HUES64 (cell line): ENCODE measurements around the gene ZFP1.
A peak's percentile ranks its signal among the peaks of the same experiment; 100 is the strongest.

Experiments used
- H3K27ac ChIP-seq: 2 replicates; pipeline ENCODE4 v1.7.0; 2013; ENCODE audit warnings: low read depth, low read length, inconsistent platforms
- H3K27me3 ChIP-seq: 2 replicates; pipeline ENCODE4 v1.6.1; 2013; ENCODE audit warnings: mild to moderate bottlenecking, low read length; ENCODE audit not compliant: insufficient read depth
- H3K36me3 ChIP-seq: 2 replicates; pipeline ENCODE4 v1.6.1; 2013; ENCODE audit warnings: mild to moderate bottlenecking, low read length; ENCODE audit not compliant: insufficient read depth
- H3K4me1 ChIP-seq: 2 replicates; pipeline ENCODE4 v1.6.1; 2013; ENCODE audit warnings: mild to moderate bottlenecking, low read length, moderate library complexity; ENCODE audit not compliant: insufficient read depth
- H3K4me3 ChIP-seq: 2 replicates; pipeline ENCODE4 v1.5.1; 2013; ENCODE audit warnings: mild to moderate bottlenecking, low read length, moderate library complexity
- H3K9ac ChIP-seq: 2 replicates; pipeline ENCODE4 v1.6.1; 2013; ENCODE audit warnings: mild to moderate bottlenecking, low read depth, low read length
- H3K9me3 ChIP-seq: 2 replicates; pipeline ENCODE4 v1.6.1; 2013; ENCODE audit warnings: low read depth, low read length; ENCODE audit not compliant: insufficient read depth
- WGBS: fragments of 150-250, 120-280 bp; methylation state at CpG from one replicate; pipeline ENCODE4 v1.1.7; 2013; ENCODE audit warnings: missing lambda C conversion rate; 5-methylcytosine and 5-hydroxymethylcytosine counted together

ZFP1 gene

GRCh38 chr16:75106351-75107274, 41.7 kb upstream of the ZFP1 start:
- Histone ChIP-seq H3K27me3 (no peaks in the 10 kb centered on the region), H3K36me3 (peaks cover 3% of the 10 kb centered on the region; the same call in 1 of the 2 replicates), H3K4me1 (peaks cover 30% of the 10 kb centered on the region), H3K9ac (no peak overlapping the region), H3K9me3 (no peaks in the 10 kb centered on the region), H3K4me3 (no peak overlapping the region), H3K27ac (no peak overlapping the region)
- 93% methylated on average over 20 of the region's 20 CpGs for WGBS

- H3K27me3 ChIP-seq, result no peaks in the 10 kb centered on the region
- WGBS, result 91% methylated on average over 10 of the region's 10 CpGs
- no peak overlapping the region for H3K4me3 ChIP-seq
- H3K36me3 ChIP-seq, result peaks cover under 1% of the 10 kb centered on the region; the same call in 1 of the 2 replicates
- no peaks in the 10 kb centered on the region for H3K9me3 ChIP-seq
- no peak overlapping the region for H3K9ac ChIP-seq
- peaks cover 37% of the 10 kb centered on the region for H3K4me1 ChIP-seq
- no peak overlapping the region for H3K27ac ChIP-seq
Observed at GRCh38 chr16:75107505-75107904, 40.8 kb upstream of the ZFP1 start.

GRCh38 chr16:75108792-75109731, 39.3 kb upstream of the ZFP1 start:
- Histone ChIP-seq H3K9me3 (no peaks in the 10 kb centered on the region), H3K27me3 (no peaks in the 10 kb centered on the region), H3K9ac (peak overlapping the region; percentile 20; the same call in 1 of the 2 replicates), H3K4me1 (peaks cover 44% of the 10 kb centered on the region), H3K36me3 (no peaks in the 10 kb centered on the region; the same call in 1 of the 2 replicates), H3K4me3 (no peak overlapping the region), H3K27ac (no peak overlapping the region; the same call in 1 of the 2 replicates)
- 89% methylated on average over 27 of the region's 27 CpGs for WGBS

- H3K27me3 ChIP-seq, result no peaks in the 10 kb centered on the region
- no peak overlapping the region for H3K9ac ChIP-seq
- no peak overlapping the region for H3K27ac ChIP-seq
- H3K9me3 ChIP-seq, result no peaks in the 10 kb centered on the region
- H3K4me3 ChIP-seq, result no peak overlapping the region
- 88% methylated on average over 10 of the region's 10 CpGs for WGBS
- peaks cover 44% of the 10 kb centered on the region for H3K4me1 ChIP-seq
- H3K36me3 ChIP-seq, result no peaks in the 10 kb centered on the region; the same call in 1 of the 2 replicates
Observed at GRCh38 chr16:75109732-75110243, 38.5 kb upstream of the ZFP1 start.

GRCh38 chr16:75110637-75111513, 37.4 kb upstream of the ZFP1 start:
- Histone ChIP-seq H3K36me3 (no peaks in the 10 kb centered on the region; the same call in 1 of the 2 replicates), H3K27ac (peak overlapping the region; percentile 52; the same call in 1 of the 2 replicates), H3K4me1 (peaks cover 51% of the 10 kb centered on the region), H3K9ac (no peak overlapping the region), H3K27me3 (no peaks in the 10 kb centered on the region), H3K9me3 (no peaks in the 10 kb centered on the region), H3K4me3 (peak overlapping the region; percentile 9; the same call in 1 of the 2 replicates)
- WGBS, result 21% methylated on average over 28 of the region's 28 CpGs

GRCh38 chr16:75111514-75111940, 36.8 kb upstream of the ZFP1 start:
- Histone ChIP-seq H3K27me3 (no peaks in the 10 kb centered on the region), H3K4me3 (no peak overlapping the region), H3K27ac (no peak overlapping the region), H3K36me3 (no peaks in the 10 kb centered on the region; the same call in 1 of the 2 replicates), H3K9me3 (no peaks in the 10 kb centered on the region), H3K9ac (no peak overlapping the region), H3K4me1 (peaks cover 51% of the 10 kb centered on the region)
- WGBS, result 64% methylated on average over 7 of the region's 7 CpGs

- no peak overlapping the region for H3K9ac ChIP-seq
- no peaks in the 10 kb centered on the region for H3K36me3 ChIP-seq
- WGBS, result 88% methylated on average over 26 of the region's 26 CpGs
- no peak overlapping the region for H3K4me3 ChIP-seq
- H3K27me3 ChIP-seq, result no peaks in the 10 kb centered on the region
- no peaks in the 10 kb centered on the region for H3K9me3 ChIP-seq
- no peak overlapping the region for H3K27ac ChIP-seq
- peaks cover 56% of the 10 kb centered on the region for H3K4me1 ChIP-seq
Observed at GRCh38 chr16:75111961-75112733, 36.2 kb upstream of the ZFP1 start.

- H3K27me3 ChIP-seq, result no peaks in the 10 kb centered on the region
- H3K9ac ChIP-seq, result peak overlapping the region; percentile 25; the same call in 1 of the 2 replicates
- H3K36me3 ChIP-seq, result no peaks in the 10 kb centered on the region
- peaks cover 57% of the 10 kb centered on the region for H3K4me1 ChIP-seq
- H3K9me3 ChIP-seq, result no peaks in the 10 kb centered on the region
- H3K4me3 ChIP-seq, result no peak overlapping the region
- WGBS, result 89% methylated on average over 14 of the region's 14 CpGs
- H3K27ac ChIP-seq, result no peak overlapping the region
Observed at GRCh38 chr16:75112734-75113491, 35.4 kb upstream of the ZFP1 start.

- Histone ChIP-seq H3K4me3 (no peak overlapping the region), H3K9ac (peak overlapping the region; percentile 25; the same call in 1 of the 2 replicates), H3K27me3 (no peaks in the 10 kb centered on the region), H3K36me3 (no peaks in the 10 kb centered on the region), H3K9me3 (no peaks in the 10 kb centered on the region), H3K27ac (no peak overlapping the region), H3K4me1 (peaks cover 59% of the 10 kb centered on the region)
- 94% methylated on average over 20 of the region's 20 CpGs for WGBS
Observed at GRCh38 chr16:75113541-75114121, 34.7 kb upstream of the ZFP1 start.
